Measurements from ENCODE around the gene WDR75.

WDR75 gene

GRCh38 chr2:189498205-189498604 lies 56.9 kb downstream of the WDR75 start:
- DNase-seq (ENCODE audit: low read depth in 1 of 2, low spot score in 1 of 2), result no peak

GRCh38 chr2:189499137-189499536 lies 57.9 kb downstream of the WDR75 start:
- DNase-seq (ENCODE audit: low read depth in 1 of 2, low spot score in 1 of 2), result no peak

GRCh38 chr2:189500456-189501160 lies 59.3 kb downstream of the WDR75 start:
- DNase-seq (ENCODE audit: low read depth in 1 of 2, low spot score in 1 of 2), result no peak

GRCh38 chr2:189501487-189501886 lies 60.2 kb downstream of the WDR75 start:
- DNase-seq (ENCODE audit: low read depth in 1 of 2, low spot score in 1 of 2), result no peak

DNA sequence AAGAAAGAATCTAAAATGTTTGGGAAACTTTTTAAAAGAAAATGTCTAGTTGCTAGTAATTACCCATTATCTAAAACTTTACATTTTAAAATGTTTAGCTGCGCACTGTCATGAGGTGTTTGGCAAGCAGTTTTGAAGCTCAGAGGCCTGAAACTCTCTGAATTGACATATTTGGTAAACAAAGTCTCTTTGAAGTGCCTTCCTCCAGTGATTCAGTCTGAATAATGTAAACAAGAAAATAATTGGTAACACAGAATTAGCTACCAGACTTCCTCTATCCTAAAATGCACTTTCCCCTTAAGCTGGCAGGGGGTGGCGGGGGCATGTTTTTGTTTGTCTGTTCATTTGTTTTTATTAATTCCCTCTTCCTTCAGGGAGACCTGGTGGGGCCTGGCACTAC lies 61.4 kb downstream of the WDR75 start:
- no peak for DNase-seq (ENCODE audit: low read depth in 1 of 2, low spot score in 1 of 2)

DNA sequence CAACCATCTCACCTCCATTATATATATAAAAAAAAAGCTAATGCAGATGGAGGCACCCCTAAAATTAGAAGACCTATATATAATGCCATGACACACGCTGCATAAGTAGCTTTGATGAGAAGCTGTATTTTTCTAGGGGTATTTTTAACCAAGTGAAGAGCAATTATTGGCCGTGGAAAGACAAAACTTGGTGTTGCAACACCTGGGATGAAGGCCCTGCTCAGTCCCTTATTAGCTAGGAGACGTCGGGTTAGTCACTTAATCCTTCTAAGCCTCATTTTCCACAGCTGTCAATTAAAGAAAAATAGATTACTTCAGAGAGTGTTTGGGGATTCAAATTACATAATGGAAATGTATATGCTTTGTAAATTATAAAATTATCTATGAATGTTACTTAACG lies 63.0 kb downstream of the WDR75 start:
- no peak for DNase-seq (ENCODE audit: low read depth in 1 of 2, low spot score in 1 of 2)

DNA sequence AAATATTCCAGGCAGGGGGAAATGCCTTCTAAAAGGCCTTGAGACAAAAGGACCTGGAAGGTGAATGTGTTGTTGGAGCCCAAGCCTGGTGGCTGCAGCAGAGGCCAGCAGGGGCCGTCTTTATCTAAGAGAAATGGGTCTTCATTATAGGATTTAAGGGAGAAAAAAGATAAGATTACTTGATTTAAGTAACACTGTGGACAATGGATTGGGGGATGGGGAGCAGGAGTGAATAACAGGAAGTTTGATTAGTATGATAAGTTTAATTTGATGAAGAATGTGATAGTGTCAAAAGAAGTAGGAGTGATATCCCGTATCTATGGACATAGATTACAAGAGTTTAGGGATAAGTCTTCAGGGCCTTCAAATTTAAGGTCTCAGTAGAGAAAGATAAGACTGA lies 64.2 kb downstream of the WDR75 start:
- DNase-seq (ENCODE audit: low read depth in 1 of 2, low spot score in 1 of 2), result no peak

DNA sequence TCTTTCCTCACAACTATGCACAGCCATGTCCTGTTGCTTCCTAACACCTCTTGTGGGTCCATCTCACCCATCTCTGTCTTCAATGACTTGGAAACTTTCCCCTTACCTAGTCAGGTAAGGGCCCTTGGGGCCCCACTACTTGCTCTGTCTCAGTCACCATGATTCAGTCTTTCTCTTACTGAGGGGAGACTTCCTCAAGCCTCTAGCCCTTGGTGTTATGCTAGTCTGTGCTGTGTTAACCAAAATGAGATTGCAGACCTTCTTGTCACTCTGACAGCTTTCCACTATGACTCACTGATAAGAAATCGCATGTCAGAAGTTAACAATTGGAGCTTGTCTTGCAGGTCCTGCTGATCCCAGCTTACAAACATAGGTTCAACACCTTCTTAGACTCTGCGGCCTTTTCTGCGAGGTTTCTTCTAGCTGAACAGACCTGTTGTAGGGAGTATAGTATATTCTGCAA lies 65.3 kb downstream of the WDR75 start:
- DNase-seq (ENCODE audit: low read depth in 1 of 2, low spot score in 1 of 2), result no peak

- no peak for DNase-seq (ENCODE audit: low read depth in 1 of 2, low spot score in 1 of 2)
Observed at GRCh38 chr2:189511210-189511959, 70.1 kb downstream of the WDR75 start.

DNA sequence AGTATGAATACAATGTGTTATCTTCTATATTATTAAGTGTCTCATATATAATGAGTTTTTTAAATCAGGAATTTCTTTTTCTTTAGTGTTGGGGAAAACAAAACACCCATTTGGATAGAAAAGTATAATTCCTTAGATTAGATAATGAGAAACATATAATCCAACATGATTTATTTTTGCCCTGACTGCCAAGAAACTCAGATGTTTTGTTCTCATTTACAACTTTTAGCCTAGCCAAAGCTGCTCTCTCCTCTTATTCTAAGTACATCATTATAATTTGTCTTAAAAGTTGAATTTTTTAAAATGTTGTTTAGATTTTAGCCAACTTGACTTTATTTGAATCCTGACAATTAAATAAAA lies 70.7 kb downstream of the WDR75 start:
- DNase-seq (ENCODE audit: low read depth in 1 of 2, low spot score in 1 of 2), result no peak

DNA sequence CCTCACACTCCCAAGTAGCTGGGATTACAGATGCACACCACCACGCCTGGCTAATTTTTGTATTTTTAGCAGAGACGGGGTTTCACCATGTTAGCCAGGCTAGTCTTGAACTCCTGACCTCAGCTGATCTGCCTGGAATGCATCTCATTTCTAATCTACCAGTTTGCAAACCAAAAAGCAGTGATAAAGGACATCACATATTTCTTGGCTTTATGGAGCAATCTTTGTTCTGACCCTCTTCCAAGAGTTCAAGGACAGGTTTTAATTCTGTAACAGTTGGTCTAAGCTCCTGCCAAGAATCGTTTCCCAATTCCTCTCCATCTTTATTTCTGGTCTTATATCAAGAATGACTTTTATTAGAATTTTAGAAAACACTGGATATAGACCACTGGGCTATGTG lies 71.6 kb downstream of the WDR75 start:
- no peak for DNase-seq (ENCODE audit: low read depth in 1 of 2, low spot score in 1 of 2)

DNA sequence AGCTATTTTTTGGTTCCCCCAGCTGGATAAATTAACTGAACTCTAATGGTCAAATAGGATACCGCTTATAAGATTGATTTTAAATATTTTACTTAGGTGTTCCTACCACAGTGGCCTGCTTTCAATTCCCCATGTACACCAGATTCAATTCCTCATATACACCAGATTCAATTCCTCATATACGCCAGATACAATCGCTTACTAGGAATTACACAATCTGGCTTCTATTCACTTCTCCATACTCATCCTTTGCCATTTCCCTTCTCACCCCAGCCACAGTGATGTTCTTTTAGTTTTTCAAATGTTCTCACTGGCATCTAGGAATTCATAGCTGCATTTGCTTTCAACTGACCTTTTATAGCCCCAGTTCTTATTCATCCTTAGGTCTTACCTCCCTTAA lies 72.8 kb downstream of the WDR75 start:
- no peak for DNase-seq (ENCODE audit: low read depth in 1 of 2, low spot score in 1 of 2)

GRCh38 chr2:189515264-189515663 lies 74.0 kb downstream of the WDR75 start:
- DNase-seq (ENCODE audit: low read depth in 1 of 2, low spot score in 1 of 2), result no peak

DNA sequence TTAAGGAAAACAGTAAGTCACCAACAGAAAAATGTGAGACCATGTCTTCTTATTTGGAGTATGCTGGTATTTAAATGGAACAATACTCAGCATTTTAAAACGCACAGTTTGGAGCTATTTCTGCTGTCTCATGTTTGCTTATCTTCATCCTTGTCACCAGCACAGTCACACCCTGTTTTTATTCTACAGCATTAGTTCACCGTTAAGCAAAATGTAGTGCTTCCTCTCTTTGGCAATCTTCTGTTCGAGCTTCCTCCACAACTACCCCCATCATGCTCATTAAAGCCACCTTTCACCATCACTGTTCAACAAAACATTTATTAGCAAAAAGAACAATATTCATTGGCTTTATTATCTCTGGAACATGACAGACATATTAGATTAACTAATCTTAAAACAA lies 75.3 kb downstream of the WDR75 start:
- DNase-seq (ENCODE audit: low read depth in 1 of 2, low spot score in 1 of 2), result no peak

DNA sequence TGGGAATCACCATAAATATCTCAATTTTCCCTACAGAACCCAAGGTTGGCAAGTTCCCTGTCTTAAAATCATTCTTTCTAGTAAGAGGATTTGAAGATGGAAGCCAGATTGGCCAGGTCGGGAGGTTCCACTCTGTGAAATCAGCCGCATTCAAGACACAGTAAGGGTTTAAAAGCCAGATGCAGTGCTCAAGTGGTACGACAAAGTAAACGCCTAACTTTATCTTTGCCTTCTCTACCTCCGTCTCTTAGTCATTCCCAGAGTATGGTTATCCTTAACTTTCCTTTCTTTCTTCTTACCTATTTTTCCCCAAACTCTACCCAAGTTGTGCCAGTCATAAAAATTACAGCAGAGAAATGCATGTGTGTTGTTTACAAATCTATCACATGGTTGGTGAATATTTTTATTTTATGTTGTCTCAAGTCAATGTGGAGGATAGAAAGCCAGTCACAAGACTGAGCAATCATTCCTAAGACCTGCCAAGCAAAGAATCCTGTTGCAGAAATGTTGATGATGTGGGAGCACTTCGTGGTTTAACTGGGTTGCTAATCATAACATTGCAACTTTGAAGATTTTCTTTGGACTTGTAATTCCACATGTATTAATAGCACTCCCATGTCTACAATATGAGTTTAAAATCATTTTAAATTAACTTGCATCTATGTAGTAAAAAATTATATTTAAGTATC lies 76.7 kb downstream of the WDR75 start:
- DNase-seq (ENCODE audit: low read depth in 1 of 2, low spot score in 1 of 2), result no peak

GRCh38 chr2:189519631-189520387 lies 78.5 kb downstream of the WDR75 start:
- no peak for DNase-seq (ENCODE audit: low read depth in 1 of 2, low spot score in 1 of 2)

- DNase-seq (ENCODE audit: low read depth in 1 of 2, low spot score in 1 of 2), result no peak
Observed at GRCh38 chr2:189521699-189522434, 80.6 kb downstream of the WDR75 start.

- no peak for DNase-seq (ENCODE audit: low read depth in 1 of 2, low spot score in 1 of 2)
Observed at GRCh38 chr2:189522435-189523151, 81.3 kb downstream of the WDR75 start.

GRCh38 chr2:189524746-189525145 lies 83.5 kb downstream of the WDR75 start:
- DNase-seq (ENCODE audit: low read depth in 1 of 2, low spot score in 1 of 2), result no peak
